Sciatic nerve (tissue), 2 donors: ENCODE data around the gene RAB42. TPM values are rescaled to one million over a fixed set of nuclear protein-coding genes. Genes with fewer than 3 reads are reported as not detected.
"Not testable (repeated sequence)": the region's sequence is repeated elsewhere in the genome, so short reads cannot be mapped to it uniquely, and the experiment has no call there.

ENCODE experiments used
- ATAC-seq: fragments of 200-7000 bp; cut with Tn5 transposase; one replicate; pipeline ENCODE4 v1.9.1; 2020; ENCODE audit warnings: mild to moderate bottlenecking, moderate library complexity
- DNase-seq: peaks from one replicate; pipeline ENCODE4 v3.0.0-alpha.2; 2020; ENCODE audit warnings: low spot score
- intact Hi-C: fragments of 100-400 bp; cut with DNase I; formaldehyde crosslinking; loops from one replicate; pipeline ENCODE4 v1.14.2; 2022
- total RNA-seq: library from RNA; stranded (reverse); fragmentation: NEBNext Ultra II Directional; extraction: Animal tissue kit (Norgen Biotek cat#: 25700); gene quantifications from one replicate; pipeline ENCODE4 v1.2.1, GENCODE V29; 2021
- donor health status: DM: no; HTN: no; CAD: no.
- donor health status: DM: no; HTN: no; CAD: no.

Gene RAB42
- total RNA-seq, 1 donor from 2014 or later = 5.8 TPM

DNA sequence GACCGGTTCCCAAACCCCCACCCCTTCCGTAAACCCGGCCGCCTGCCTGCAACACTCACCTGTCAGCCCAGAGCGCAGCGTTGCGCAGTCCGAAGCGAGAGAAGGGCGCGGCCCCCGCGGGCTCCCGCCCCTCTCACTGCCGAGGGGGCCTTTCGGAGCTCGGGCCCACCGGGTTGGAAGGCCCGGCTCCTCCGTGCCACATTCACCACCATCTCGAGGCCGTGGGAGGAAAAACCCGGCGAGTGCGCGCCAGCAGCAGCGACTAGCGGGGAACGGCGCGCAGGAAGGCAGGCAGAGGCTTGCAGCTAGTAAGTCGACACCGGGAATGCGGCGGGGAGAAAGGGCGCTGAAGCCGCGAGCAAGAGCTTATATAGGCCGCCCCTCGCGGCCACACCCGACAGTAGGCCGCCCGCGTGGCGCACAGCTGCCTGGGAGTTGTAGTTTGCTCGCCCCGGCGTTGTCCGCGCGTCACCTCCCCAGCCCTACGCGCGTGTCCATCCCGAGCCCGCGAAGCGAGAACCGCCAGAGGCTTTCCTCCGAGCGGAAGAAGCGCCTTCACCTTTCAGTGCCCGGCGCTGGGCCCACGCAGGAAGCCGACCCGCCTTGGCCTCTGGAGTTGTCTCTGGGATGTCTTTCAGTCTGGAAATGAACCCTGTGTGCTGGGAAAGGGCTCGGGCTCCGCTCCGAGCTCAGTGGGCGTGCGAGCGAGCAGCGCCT lies 10.4 kb upstream of the RAB42 start:
- intact Hi-C loops = no loop called here
- peak; percentile 99 for ATAC-seq
- DNase-seq = peak; percentile 97

GRCh38 chr1:28582248-28582615 lies 9.8 kb upstream of the RAB42 start:
- intact Hi-C loops = no loop called here
- peak; percentile 50 for ATAC-seq
- DNase-seq = no peak

- ATAC-seq, intact Hi-C loops, DNase-seq: not testable (repeated sequence)
Observed at GRCh38 chr1:28586585-28587391, 5.3 kb upstream of the RAB42 start.

DNA sequence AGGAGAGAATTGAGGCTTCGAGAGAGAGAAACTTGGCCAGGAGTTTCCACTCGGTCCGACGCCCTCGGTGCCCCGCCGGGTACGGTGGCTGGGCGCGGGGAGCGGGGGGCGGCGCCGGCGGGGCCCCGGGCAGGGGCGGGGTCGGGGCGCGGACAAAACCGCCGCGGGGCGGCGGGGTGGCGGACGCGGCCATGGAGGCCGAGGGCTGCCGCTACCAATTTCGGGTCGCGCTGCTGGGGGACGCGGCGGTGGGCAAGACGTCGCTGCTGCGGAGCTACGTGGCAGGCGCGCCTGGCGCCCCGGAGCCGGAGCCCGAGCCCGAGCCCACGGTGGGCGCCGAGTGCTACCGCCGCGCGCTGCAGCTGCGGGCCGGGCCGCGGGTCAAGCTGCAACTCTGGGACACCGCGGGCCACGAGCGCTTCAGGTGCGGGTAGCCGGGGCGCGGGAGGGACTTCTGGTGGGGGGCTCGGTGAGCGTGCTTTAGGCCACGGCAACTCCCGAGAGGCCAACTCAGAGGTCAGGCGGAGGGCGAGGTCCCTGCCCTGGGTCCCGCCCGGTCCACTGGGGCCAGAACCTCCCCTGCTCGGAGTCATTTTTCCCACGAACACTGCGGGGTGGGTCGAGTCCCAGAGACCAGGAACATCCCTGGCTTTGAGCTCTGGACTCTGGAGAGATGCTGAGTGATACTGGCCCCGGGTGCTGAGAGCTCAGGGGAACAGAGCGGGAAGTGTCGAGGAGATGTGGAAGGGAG lies 431 bp downstream of the RAB42 start:
- DNase-seq (no peak), ATAC-seq (peak; percentile 35)
- intact Hi-C loops = no loop called here

- DNase-seq, intact Hi-C loops, ATAC-seq: not testable (repeated sequence)
Observed at GRCh38 chr1:28593988-28594356, 1.9 kb downstream of the RAB42 start.

DNA sequence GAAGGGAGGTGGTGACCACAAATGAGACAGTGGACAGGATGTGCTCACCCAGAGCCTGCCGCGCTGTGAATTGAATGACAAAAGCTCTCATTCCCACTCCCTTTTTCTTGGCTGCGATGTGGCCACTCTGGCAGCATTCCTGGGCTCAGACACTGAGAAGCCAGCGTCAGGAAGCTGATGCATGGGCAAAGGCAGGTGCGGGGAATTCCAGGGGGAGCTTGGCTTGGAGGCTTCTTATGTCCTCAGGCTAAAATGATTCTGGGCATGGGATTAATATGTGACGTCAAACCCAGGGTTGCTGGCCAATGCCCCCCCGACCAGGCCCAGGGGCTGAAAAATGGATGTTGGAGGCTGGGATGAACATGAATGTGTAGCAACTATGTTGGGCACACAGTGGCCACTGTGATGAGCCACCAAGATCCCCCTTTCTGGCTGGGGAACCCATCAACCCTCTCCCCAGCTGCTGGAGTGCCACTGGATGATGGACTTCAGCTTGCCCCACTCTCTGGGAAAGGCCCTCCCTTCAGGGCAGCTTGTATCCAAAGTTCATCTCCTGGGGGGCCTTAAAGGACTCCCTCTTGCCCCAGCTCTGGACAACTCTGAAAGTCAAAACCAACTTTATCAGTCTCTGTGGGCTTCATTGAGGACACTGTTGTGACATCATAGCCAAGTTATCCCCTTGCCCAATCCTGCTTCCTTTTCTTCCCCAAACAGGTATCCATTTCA lies 2.8 kb downstream of the RAB42 start:
- DNase-seq, intact Hi-C loops: not testable (repeated sequence)

DNA sequence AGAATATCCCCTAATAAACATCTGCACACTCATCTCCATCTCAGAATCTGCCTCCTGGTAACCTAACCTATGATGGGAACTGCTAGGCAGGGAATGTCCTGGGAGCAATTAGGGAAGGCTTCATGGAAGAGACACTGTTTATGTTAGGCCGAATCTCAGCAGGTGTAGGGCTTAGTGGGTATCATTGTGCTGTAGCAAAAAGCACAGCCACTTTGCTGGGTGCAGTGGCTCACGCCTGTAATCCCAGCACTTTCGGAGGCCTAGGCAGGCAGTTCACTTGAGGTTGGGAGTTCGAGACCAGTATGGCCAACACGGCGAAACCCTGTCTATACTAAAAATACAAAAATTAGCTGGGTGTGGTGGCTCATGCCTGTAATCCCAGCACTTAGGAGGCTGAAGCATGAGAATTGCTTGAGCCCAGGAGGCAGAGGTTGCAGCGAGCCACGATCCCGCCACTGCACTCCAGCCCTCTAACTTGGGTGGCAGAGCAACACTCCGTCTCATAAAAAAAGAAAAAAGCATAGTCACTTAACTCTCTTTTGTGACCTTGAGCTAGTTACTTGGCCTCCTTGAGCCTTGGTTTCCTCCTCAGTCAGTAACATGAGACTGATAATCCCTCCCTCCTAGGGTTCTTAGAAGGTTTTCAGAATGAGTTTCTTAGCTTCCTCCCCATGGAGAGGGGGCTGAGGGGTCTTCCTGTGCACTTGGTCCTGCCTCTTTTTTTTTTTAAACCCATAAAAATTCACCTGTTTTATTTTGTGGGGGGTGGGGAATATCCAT lies 3.5 kb downstream of the RAB42 start:
- DNase-seq (no peak), ATAC-seq (no peak)
- intact Hi-C loops = no loop called here

More for the DNA sequence above, 2.8 kb downstream of the RAB42 start:
- ATAC-seq = not testable (repeated sequence)

DNA sequence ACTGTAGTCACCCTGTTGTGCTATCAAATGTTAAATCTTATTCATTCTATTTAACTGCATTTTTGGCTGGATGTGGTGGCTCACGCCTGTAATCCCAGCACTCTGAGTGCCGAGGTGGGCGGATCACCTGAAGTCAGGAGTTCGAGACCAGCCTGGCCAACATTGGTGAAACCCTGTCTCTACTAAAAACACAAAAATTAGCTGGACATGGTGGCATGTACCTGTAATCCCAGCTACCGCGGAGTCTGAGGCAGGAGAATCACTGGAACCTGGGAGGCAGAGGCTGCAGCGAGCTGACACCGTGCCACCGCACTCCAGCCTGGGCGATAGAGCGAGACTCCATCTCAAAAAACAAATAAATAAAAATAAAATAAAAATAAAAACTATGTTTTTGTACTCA lies 4.2 kb downstream of the RAB42 start:
- intact Hi-C loops, ATAC-seq, DNase-seq: not testable (repeated sequence)

GRCh38 chr1:28601696-28602095 lies 9.6 kb downstream of the RAB42 start:
- intact Hi-C loops = loop anchor here (5.0 to 10.0 kb wide), 2 partner anchors 84 to 187 kb away; no protein-coding TSS in a partner anchor
- ATAC-seq (peak; percentile 9), DNase-seq (no peak)

DNA sequence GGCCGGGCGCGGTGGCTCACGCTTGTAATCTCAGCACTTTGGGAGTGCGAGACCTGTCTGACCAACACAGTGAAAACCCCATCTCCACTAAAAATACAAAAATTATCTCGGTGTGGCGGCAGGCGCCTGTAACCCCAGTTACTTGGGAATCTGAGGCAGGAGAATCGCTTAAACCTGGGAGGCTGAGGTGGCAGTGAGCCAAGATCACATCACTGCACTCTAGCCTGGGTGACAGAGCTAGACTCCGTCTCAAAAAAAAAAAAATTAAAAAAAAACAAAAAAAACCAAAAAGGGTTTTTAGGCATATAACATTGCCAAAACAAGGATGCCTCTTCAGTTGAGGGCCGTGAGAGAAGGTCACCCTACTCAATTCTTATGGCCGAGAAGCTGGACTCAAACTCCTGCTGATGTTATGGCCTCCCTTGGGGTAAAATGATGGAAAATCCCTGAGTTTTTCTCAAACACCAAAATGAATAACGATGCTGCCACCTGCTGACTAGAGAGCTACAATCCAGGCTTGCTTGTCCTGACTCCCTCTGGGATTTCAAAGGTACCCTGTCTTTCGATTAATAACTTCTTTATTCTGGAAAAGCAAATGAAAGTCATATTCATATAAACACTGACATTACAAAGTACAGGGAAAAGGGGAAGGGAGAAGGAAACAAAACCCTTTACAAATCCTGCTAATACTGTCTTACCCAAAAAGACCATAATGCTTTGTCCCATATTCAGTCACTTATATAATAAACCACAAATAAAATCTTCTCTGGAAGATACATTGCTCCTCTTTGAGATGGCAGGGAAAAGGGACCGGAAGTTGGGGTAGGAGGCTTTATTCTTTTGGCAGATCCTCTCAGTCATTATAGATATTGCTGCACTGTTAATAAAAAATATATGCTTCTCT lies 10.7 kb downstream of the RAB42 start:
- ATAC-seq (peak; percentile 84), DNase-seq (peak; percentile 78)
- intact Hi-C loops = loop anchor here (5.0 to 10.0 kb wide), 2 partner anchors 85 to 188 kb away; no protein-coding TSS in a partner anchor

GRCh38 chr1:28604411-28604810 lies 12.3 kb downstream of the RAB42 start:
- DNase-seq (no peak), ATAC-seq (no peak)
- intact Hi-C loops = loop anchor here (5.0 to 10.0 kb wide), 2 partner anchors 87 to 190 kb away; no protein-coding TSS in a partner anchor

- intact Hi-C loops = loop anchor here (5.0 to 10.0 kb wide), 2 partner anchors 88 to 190 kb away; no protein-coding TSS in a partner anchor
- DNase-seq (no peak), ATAC-seq (no peak)
Observed at GRCh38 chr1:28604962-28605361, 12.9 kb downstream of the RAB42 start.

DNA sequence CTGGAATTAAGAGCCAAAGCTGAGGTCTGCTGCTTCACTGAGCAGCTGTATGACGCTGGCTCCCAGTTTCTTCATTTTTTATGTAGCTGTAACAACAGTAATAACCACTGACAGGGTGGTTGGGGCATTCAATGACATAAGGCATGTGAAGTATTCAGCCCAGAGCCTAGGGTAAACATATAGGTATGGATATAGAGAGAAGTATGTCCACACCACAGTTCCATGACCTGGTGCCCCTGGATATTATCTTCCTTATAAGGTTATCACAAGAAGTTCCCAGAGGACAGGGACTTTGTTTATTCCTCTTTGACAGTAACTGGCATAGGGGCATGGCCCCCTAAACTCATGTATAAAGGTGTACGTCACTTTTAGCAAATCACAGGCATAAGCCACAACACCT lies 14.7 kb downstream of the RAB42 start:
- ATAC-seq = no peak

DNA sequence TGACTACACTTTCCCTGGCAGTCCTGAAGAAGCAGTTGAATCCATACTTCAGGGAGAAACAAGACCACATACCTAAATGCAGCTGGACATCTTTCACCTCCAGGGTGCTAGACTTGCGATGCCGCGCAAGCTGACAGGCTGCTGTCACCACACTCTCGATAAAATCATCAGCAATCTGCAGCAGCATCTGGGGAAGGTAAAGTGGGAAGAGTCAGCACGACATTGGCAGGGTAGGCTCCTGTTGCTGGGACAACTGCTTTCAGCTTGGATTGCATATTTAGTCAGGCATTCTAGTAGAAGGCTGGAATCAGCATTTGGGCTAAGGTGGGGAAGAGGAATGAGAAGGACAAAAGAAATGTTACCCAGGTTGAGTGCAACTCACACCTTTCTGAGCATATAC lies 21.1 kb downstream of the RAB42 start:
- no peak for ATAC-seq
- DNase-seq = no peak
- intact Hi-C loops = no loop called here

More for the DNA sequence above, 14.7 kb downstream of the RAB42 start:
- no peak for DNase-seq
- intact Hi-C loops = loop anchor here (10.0 kb wide), 1 partner anchor 192 kb away; no protein-coding TSS in a partner anchor

DNA sequence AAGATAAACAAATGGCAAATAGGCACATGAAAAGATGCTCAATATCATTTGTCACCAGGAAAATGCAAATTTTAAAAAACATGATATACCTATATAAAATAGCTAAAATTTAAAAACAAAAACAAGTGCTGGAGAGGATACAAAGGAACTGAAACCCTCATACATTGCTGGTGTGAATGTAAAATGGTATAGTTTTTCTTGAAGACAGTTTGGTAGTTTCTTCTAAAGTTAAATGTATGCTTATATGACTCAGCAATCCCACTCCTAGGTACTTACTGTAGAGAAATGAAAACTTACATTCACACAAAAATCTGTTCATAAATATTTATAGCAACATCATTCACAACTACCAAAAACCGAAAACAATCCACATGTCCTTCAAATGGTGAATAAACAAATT lies 39.6 kb downstream of the RAB42 start:
- no peak for DNase-seq
- intact Hi-C loops = no loop called here
- ATAC-seq = no peak

GRCh38 chr1:28632560-28632959 lies 40.5 kb downstream of the RAB42 start:
- DNase-seq (no peak), ATAC-seq (no peak)
- intact Hi-C loops = no loop called here

- DNase-seq (no peak), ATAC-seq (no peak)
- intact Hi-C loops = no loop called here
Observed at GRCh38 chr1:28640766-28641165, 48.7 kb downstream of the RAB42 start.
